DMS153 treated with DMSO at 0.1 percent for 48 hours (cell line): ENCODE measurements around the gene TTN.

ENCODE experiments used
- DNase-seq: peaks from one replicate; lab custom pipeline; 2025; ENCODE audit not compliant: unreplicated experiment; lab: John Stamatoyannopoulos, UW

The TTN gene

DNA sequence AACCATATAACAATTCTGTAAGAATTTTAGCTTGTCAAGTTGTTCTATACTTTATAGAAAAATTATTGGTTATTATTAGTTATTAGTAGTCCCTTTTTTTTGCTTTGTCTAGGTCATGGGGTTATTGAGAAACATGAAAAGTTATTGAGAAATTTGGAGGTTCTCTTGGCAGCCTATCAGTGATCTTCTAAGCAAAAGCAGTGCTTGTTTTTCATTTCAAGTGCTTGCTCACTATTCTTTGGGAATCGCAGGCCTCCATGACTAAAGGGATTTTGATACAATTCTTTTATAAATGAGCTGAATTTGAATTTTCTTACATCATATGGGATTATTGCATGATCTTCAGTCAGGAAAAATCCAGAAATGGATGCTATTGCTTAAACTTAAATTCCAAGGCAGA lies 301.1 kb downstream of the TTN start:
- no peak for DNase-seq

DNA sequence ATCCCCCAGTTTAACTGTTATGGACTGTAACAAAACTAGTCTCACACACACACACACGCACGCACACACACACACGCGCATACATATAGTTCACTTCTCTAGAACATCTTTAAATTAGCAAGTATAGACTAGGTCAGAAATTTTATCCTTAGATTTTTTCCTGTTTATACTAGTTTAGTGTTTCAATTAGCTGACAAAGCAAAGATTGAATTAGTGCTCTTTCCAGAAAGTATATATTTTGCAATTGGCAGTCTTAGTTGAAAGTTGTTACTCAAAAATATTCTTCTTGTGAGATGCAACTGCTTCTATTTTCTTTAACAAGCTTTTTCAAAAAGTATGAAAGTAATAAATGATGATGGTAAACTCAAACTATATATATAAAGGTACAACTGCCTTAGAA lies 304.5 kb downstream of the TTN start:
- DNase-seq = no peak

DNA sequence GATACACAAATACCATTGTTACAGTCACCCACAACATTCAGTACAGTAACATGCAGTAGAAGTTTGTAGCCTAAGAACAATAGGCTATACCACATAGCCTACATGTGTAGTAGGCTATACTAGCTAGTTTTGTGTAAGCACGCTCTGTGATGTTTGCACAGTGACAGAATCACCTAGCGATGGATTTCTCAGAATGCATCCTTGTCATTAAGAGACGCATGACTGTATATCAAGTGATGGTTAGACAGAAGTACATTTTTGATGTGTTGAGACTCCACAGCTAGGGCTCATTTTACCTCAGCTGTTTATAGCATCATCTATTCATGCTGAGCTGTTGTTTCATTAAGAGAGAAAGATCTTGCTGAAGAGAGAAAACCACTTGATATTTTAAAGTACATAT lies 307.6 kb downstream of the TTN start:
- no peak for DNase-seq

DNA sequence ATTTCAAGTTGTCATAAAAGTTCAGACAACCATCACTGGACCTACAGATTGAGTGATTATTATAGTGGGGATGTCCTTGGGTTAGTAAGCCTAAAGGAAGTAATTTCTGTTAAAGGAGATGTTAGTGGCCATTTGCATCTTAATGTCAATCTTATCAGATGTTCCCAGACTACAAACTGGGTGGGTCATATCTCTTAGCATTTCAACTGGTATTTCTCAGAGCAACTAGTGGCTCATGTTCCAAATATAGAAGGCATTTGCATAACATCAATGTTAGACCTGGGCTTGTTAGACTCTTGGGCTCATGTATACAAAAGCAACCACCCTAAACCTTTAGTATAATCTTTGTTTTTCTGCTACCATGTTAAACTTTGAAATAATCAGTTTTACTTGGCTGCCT lies 309.1 kb downstream of the TTN start:
- DNase-seq = no peak

DNA sequence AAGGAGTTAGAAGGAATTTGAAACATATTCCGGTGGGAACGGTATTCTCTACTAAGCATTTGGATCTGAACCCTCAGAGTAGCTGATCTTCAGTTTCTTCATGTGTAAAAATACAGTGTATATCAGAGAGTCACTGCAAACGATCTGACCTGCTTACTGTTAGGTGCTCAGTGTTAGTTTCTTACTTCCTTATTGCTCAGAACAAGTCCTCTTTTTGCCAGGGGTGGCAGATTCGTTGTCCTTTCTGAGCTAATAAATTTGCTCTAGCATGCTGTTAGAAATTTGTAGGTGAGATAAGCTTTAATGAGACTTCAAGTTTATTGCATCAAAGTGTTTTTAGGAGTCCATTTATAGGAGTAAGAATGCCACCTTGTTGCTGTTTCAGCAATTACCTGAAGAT lies 311.2 kb downstream of the TTN start:
- no peak for DNase-seq

DNA sequence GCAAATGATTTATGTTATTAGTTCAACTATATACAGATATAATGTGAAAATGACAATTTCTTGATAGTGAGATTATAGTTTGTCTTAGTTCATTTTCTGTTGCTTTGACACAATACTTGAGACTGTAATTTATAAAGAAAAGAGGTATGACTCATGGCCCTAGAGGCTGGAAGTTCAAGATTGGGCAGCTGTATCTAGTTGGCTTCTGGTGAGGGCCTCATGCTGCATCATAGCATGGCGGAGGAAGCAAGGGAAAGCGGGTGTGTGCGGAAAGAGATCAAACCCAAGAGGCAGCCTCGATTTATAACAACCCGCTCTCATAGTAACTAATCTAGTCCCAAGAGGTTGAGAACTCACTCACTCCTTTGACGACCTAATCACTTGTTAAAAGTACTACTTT lies 315.6 kb downstream of the TTN start:
- no peak for DNase-seq

DNA sequence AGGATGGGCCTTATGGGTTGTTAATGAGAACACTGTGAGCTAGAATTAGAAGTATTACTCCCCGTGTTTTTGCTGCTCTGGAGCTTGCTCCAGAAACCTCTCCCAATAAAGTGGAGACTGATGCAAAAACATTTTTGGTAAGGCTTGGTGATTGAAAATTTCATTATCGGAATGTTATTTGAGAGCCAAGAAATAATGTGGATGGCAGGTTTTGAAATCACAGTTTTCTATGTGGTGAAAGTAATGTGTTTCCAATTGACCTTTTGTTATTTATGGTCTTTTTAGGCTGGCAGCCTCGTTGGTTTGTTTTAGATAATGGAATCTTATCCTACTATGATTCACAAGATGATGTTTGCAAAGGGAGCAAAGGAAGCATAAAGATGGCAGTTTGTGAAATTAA lies 321.9 kb downstream of the TTN start:
- DNase-seq = no peak

DNA sequence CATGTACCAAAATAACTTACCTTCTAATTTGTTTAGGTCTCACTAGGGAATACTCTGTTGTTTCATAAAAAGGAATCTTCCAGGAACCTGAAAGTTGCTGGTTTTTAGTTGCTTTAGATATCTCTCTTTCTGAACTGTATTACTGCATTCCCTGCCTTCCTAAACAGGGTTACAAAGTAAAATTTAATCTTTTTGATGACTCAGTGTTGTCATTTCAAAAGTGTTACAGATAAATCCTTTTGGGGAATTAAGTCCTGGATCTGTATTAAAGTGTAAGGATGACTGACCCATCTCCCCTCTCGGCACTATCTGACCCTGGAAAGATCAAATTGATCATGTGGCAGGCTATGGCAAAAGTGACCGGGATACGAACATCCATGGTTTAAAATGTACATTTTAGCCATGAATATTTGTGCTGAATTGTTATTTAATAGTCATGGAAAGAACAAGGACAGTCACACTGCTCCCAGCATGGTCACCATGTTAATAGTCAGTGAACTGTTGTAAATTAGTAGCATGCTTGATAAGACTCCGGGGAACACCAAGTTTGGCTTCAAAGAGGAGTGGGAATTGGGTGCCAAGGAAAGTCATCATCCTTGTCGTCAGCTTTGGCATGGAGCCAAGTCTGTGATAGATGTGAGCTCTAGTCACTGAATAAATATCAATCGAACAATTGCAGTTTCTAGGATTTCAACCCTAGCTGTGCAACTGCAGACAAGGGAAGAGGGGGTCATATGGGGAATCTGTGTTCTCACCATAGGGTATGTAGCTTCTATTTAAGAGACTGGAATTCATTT lies 322.8 kb downstream of the TTN start:
- peak; percentile 53 for DNase-seq

DNA sequence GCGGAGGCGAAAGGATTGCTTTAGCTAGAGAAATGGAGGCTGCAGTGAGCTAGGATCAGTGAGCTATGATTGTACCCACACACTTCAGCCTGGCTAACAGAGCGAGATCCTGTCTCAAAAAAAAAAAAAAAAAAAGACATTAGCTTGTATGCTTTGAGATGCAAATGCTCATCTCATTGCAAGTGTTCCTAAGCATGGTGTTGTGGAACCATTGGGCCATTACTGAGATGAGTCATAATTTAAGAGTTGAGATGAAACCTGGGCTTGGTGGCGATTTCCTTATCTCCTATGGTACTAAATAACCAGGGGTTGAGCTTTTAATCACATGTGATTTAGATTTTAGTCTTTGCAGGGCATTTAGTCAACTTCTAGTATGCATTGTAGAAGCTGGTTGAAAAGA lies 324.8 kb downstream of the TTN start:
- no peak for DNase-seq

DNA sequence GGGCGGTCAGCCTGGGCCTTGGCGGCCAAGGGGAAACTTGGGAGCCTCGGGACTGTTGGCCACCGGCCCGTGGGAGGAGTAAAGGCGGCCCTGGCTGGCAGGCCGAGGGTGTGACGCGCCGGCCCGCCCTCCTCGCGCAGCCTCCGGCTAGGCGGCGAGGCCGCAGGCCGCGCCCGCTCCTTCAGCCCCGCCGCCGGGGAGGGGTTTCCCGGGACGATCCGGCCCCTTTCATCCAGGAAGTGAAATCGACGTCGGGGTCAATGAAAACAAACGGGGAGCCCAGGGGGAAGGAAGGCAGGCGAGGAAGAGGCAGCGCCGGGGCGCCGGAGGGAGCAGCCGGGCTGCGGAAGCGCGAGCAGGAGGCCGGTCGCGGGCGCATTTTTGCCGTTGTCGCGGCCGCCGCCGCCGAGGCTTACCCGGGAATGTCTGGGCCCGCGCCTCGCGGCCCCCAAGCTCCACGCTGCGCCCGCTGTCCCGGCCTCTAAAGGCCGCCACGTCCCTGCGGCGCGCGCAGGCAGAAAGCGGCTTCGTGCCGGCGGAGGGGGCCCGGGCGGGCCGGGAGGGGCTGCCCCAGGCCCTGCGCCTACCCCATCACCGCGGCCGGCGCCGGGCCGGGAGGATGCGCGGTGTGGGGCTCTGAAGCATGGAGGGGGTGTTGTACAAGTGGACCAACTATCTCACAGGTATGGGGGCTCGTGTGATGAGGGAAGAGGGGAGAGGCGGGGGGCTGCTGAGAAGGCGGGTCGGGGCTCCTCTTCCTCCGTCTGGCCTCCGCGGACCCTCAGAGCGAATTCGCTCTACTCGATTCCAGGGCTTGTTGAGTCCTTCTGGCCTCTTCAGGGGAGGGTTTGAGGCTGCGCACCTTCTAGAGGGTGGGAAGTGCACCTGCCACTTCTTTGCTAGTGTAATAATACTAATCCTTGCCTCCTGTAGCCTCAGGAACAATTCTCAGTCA lies 326.7 kb downstream of the TTN start, which contains the start of gene PLEKHA3:
Gene PLEKHA3, plus strand, starts transcription at position 231 of the 955 bp plus-strand sequence. Its CDS starts 413 bp downstream, at position 644.
- DNase-seq = peak; percentile 52

DNA sequence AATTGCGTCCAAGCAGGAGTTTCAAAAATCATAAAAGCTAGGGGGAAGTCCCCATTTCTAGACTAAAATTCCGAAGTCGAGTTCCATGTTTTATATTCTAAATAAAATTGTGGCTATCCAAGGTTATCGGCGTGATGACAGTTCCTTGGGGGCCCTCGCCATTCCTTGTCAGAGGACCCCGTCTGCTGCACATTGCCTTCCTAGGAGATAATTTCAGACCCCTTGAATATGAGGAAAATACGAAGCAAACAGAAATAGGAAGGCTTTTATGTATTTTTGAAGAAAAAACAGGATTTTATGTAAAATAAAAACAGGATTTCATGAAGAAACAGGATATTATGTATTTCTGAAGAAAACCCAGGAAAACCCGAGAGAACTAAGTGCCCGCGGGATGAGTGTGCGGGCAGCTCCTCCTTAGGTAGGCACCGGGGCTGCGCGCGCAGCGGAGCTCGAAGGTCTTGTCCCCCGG lies 327.4 kb downstream of the TTN start:
- DNase-seq = no peak

DNA sequence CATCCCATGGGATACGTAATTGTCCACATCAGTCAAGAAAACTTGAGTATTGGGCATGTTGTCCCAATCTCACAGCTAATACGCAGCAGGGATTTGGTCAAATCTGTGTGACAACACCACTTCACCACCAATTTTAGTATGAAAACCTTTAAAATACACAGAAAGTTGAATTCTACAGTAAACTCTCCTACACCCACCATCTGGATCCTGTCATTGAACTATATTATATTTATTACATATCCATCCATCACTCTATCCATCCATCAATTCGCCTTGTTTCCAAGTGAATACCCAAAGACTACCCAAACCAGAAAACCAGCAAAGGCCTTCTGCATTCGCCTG lies 328.0 kb downstream of the TTN start:
- DNase-seq = no peak

DNA sequence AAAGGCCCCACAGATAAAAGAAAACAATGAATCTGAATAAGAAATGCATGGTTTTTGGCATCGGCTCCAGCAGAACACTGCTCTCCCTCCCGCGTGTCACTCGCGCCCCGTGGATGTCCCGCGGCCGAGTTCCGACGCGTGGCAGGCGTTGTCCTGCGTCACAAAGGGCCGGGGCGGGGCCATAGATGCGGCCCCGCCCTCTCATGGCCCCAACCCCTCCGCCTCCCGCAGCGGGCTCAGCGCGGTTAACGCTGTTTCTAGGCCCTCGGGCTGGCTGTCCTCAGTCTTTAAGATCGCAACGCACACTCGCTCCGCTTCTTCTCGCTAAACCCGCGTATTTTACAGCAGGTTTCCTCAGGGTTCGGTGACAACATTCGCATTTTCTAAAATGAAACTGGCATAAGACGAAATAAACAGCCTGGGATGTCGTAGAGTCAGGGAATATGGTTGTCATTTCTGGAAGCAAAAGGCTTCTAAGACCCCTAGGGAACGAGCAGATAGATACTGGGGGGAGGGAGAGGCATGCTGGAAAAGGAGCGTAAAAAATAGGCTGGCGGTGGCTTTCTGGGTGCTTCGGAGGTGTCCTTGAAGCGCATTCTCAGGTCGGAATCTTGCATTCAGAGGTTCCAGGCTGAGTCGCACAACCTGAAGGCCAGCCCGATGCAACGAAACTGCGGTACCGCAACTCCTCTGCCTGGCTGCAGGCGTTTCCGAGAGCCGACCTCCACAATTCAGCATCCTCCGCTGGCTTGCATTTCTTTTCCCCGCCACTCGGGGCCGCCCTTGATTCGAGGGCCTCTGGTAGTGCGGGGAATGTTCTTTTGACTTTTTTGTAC lies 328.6 kb downstream of the TTN start, which contains the start of gene FKBP7:
Gene FKBP7, minus strand, starts transcription at position 162 of the 836 bp plus-strand sequence. Its CDS starts 101 bp downstream, at position 61.
- DNase-seq = peak; percentile 83

DNA sequence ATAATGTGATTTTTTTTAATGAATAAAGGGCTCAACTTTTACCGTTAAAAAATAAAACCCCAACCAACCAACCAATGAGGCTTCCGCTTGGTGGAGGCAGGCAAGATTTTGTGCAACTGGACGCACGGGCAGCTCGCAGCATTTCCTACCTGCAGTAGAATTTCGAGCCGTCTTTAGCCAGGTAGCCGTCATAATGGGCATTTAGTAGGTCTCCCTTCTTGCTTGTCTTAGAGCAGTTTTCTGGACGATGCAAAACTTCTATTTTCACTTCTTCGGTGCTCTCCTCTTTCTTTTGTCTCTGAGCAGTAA lies 329.1 kb downstream of the TTN start:
- DNase-seq = no peak

DNA sequence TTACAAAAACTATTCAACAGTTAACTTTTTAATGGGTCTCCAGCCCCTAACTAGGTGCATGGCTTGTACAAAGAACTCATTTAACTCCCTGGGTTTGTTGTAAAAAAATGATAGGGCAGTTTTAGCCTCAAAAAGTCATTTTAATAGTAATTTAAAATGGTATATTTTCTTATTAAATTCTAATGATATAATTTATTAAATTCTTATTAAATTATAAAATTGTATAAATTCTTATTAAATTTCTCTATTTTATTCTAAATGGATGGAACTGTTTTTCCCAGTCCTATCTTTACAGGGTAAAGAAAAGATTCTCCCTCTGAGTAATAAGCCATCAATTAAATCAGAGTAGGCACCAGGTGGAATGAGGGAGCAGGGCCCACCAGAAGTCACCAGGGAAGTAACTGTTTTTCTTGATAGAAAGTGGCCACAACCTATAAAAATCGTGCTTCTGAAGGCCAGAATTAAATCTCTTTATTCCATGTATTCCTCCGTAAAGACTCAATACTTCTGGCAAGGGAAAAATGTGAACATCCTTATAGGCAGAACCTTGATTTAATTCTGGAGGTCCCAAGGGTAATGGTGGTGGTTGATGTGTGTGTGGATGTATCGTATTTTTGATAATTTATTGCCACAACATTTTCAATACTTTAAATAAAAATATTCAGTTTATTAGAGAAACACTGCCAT lies 329.6 kb downstream of the TTN start:
- DNase-seq = no peak

DNA sequence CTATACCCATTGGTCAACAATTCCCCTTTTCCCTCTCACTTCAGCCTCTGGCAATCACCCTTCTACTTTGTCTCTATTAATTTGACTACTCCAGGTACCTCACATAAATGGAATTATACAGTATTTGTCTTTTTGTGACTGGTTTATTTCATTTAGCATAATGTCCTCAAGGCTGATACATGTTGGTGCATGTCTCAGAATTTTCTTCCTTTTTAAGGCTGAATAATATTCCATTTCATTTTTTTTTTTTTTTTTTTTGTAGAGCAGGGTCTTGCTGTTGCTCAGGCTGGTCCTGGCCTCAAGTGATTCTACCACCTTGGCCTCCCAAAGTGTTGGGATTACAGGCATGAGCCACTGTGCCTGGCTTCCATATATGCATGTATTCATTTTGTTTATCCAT lies 330.7 kb downstream of the TTN start:
- DNase-seq = no peak
